BJ (cell line): ENCODE measurements around the gene CTSZ. TPM values are rescaled to one million over a fixed set of nuclear protein-coding genes. Genes with fewer than 3 reads are reported as not detected.

ENCODE experiments used
- CTCF ChIA-PET: fragments of 350-600 bp; formaldehyde crosslinking; extraction: SDS; loops from one replicate; lab custom pipeline; 2021; ENCODE audit warnings: antibody characterized with exemption, inconsistent platforms; lab: Yijun Ruan, JAX
- POLR2A ChIA-PET: fragments of 300-600 bp; sonication (Branson Sonifier 250); formaldehyde crosslinking; extraction: SDS; loops from one replicate; lab custom pipeline; 2021; ENCODE audit warnings: antibody characterized with exemption; lab: Charles Lee
- DNase-seq: peaks from one replicate; pipeline ENCODE4 v3.0.0-alpha.2; 2011; ENCODE audit warnings: low read depth
- H3K27me3 ChIP-seq: 2 replicates; pipeline ENCODE4 v1.6.0; 2011; ENCODE audit warnings: low read length; ENCODE audit not compliant: control insufficient read depth, insufficient read depth
- H3K36me3 ChIP-seq: 2 replicates; pipeline ENCODE4 v1.5.1; 2011; ENCODE audit warnings: low read length; ENCODE audit not compliant: control insufficient read depth, insufficient read depth
- H3K4me3 ChIP-seq: 2 replicates; pipeline ENCODE4 v1.5.1; 2011; ENCODE audit warnings: low read depth, mild to moderate bottlenecking, control low read depth, low read length
- polyA plus RNA-seq: library from polyadenylated mRNA; depleted of rRNA; stranded (reverse); fragments of >200 nt; gene quantifications from 2 replicates; pipeline ENCODE4 v1.2.3, GENCODE V29; 2011
- TF ChIP-seq, protein P1 (sequence below): IDR thresholded peaks from 2 replicates; pipeline ENCODE4 v1.5.1; 2011; ENCODE audit warnings: low read depth, mild to moderate bottlenecking, control low read depth, inconsistent platforms, low read length, moderate library complexity; ENCODE audit not compliant: insufficient read depth

CTSZ gene
- polyA plus RNA-seq, 1 experiment, result 288 TPM

DNA sequence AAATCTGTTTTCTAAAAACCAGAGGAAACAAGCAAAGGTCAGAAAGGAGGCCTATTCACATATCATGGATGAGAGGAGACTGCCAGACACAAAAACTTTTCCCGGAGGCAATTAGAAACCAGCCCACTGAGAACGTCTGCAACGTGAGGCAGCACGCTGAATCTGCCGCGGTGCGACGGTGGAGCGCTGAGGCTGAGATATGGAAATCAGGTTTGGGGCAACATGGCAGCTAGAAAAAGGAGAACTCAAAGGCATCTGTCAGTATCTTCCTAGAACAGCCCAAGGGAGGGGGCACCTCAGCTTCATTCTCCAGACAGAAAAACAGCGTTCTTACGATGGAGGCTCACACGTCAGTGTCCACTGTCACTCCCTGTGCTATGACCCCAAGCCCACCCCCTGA lies 30.3 kb upstream of the CTSZ start:
- CTCF ChIA-PET, result no interaction called here

DNA sequence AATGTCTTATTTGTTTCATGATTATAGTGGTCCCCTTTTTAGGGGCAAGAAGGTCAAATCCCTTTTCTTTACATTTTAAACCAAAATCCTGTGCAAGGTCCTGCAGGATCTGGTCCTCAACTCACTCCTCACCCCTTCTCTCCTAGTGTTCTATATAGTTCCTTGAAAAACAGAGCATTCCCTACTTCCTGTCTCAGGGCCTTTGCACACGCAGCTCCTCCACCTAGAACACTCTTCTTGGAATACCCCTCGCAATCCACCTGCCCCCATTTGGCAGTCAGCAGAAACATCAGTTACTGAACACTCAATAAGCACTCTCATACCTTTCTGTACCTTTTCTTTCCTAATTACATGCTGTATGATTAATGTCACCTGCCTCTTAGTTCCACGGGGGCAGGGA lies 28.3 kb upstream of the CTSZ start:
- no peak for DNase-seq
- ChIA-PET POLR2A (no interaction called here), CTCF (no interaction called here)
- H3K36me3 ChIP-seq, result peaks cover 13% of the 10 kb centered on the region
- H3K27me3 ChIP-seq, result no peaks in the 10 kb centered on the region
- H3K4me3 ChIP-seq, result no peak overlapping the region
- TF ChIP-seq, protein P1, sequence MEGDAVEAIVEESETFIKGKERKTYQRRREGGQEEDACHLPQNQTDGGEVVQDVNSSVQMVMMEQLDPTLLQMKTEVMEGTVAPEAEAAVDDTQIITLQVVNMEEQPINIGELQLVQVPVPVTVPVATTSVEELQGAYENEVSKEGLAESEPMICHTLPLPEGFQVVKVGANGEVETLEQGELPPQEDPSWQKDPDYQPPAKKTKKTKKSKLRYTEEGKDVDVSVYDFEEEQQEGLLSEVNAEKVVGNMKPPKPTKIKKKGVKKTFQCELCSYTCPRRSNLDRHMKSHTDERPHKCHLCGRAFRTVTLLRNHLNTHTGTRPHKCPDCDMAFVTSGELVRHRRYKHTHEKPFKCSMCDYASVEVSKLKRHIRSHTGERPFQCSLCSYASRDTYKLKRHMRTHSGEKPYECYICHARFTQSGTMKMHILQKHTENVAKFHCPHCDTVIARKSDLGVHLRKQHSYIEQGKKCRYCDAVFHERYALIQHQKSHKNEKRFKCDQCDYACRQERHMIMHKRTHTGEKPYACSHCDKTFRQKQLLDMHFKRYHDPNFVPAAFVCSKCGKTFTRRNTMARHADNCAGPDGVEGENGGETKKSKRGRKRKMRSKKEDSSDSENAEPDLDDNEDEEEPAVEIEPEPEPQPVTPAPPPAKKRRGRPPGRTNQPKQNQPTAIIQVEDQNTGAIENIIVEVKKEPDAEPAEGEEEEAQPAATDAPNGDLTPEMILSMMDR, result no peak

More for the DNA sequence above, 30.3 kb upstream of the CTSZ start:
- Histone ChIP-seq H3K27me3 (no peaks in the 10 kb centered on the region), H3K4me3 (no peak overlapping the region), H3K36me3 (peaks cover 13% of the 10 kb centered on the region)
- POLR2A ChIA-PET, result no interaction called here
- TF ChIP-seq, protein P1, result no peak
- no peak for DNase-seq

DNA sequence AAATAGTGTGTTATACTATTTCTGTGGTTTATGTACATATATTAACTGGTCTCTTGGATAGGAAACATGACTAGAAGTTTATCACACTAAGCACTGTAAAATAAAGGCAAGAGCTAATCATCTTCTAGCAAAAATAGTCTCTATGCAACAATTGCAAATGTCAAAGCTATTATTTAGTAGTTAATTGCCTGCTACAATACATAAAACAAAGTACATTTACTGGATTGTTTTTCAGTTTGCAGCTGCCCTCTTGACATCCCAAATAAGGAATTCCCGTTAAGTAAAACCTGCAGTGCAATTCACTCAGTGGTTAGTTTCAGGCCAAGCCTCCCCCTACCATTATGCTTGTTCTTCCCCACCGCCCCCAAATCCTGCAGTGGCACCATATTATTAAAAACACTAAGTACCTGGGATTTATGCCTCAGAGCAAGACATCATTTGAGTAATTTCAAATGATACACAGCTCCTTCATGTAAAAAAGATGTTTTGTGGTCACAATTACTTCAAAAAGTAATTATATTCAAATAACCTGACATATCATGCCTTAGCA lies 26.6 kb upstream of the CTSZ start:
- DNase-seq, result no peak
- no peak overlapping the region for H3K4me3 ChIP-seq
- peaks cover 13% of the 10 kb centered on the region for H3K36me3 ChIP-seq
- ChIA-PET POLR2A (no interaction called here), CTCF (interaction anchor here (0.7 to 1.5 kb wide), 2 partner anchors 32 to 189 kb away, joined by 3 to 4 read pairs; no protein-coding TSS in a partner anchor)
- no peaks in the 10 kb centered on the region for H3K27me3 ChIP-seq
- TF ChIP-seq, protein P1, result no peak

DNA sequence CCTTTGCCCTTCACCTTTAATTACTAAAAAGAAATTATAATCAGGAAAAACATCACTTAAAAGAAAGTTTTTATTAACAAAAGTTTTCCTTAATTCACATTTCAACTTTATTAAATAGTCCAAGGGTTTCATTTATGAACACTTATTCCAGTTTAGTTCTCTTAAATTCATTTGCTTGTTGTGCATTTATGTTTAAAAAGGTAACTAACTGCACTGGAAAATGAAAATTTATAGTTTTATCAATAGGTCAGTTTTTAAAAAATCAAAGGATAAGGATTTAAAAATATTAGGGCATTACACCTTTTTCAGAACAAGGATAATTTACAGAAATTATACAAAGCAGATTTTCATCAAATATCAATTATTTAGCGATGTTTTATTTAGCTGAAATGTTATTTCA lies 26.0 kb upstream of the CTSZ start:
- Histone ChIP-seq H3K27me3 (no peaks in the 10 kb centered on the region), H3K36me3 (peaks cover 13% of the 10 kb centered on the region), H3K4me3 (no peak overlapping the region)
- TF ChIP-seq, protein P1, result no peak
- CTCF ChIA-PET, result interaction anchor here (1.5 kb wide), 1 partner anchor 189 kb away, joined by 4 read pairs; no protein-coding TSS in a partner anchor
- DNase-seq, result no peak
- POLR2A ChIA-PET, result no interaction called here

DNA sequence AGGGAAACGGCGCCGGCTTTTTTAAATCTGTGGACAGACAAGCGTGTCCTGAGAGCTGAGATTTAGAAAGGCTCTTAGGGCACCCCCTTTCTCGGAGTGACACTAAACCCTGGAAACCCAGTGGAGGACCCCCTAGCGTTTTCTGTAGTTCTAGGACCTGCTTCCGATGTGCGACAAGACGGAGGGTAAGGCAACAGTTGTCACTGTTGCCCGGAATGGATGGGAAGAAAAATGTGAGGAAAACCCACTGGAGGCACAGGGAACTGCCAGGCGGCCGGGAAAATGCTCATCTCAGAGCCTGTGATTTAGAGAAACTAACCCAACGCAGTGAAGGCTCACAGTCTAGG lies 25.6 kb upstream of the CTSZ start:
- ChIA-PET CTCF (interaction anchor here (1.0 to 1.5 kb wide), 3 partner anchors 9 to 190 kb away, joined by 3 to 6 read pairs (median 4); no protein-coding TSS in a partner anchor), POLR2A (no interaction called here)
- peaks cover 11% of the 10 kb centered on the region for H3K36me3 ChIP-seq
- H3K4me3 ChIP-seq, result peak overlapping the region; percentile 75
- no peak for DNase-seq
- TF ChIP-seq, protein P1, result peak; percentile 29; the same call in 1 of the 2 replicates
- no peaks in the 10 kb centered on the region for H3K27me3 ChIP-seq
